HUES6 (cell line): ENCODE measurements around the gene TMX3.

ENCODE experiments used
- H3K27ac ChIP-seq: 2 replicates; pipeline ENCODE4 v1.7.0; 2013; ENCODE audit warnings: low read depth, mild to moderate bottlenecking, low read length, inconsistent platforms
- H3K27me3 ChIP-seq: 2 replicates; pipeline ENCODE4 v1.6.1; 2013; ENCODE audit warnings: low read length; ENCODE audit not compliant: control insufficient read depth, insufficient read depth
- H3K36me3 ChIP-seq: 2 replicates; pipeline ENCODE4 v1.6.1; 2013; ENCODE audit warnings: low read length; ENCODE audit not compliant: control insufficient read depth, insufficient read depth
- H3K4me1 ChIP-seq: 2 replicates; pipeline ENCODE4 v1.6.1; 2013; ENCODE audit warnings: low read length; ENCODE audit not compliant: control insufficient read depth, insufficient read depth
- H3K4me3 ChIP-seq: 2 replicates; pipeline ENCODE4 v1.5.1; 2013; ENCODE audit warnings: low read depth, low read length
- H3K9ac ChIP-seq: one replicate; pipeline ENCODE4 v1.6.1; 2013; ENCODE audit warnings: mild to moderate bottlenecking, low read length
- H3K9me3 ChIP-seq: 2 replicates; pipeline ENCODE4 v1.6.1; 2013; ENCODE audit warnings: low read depth, low read length; ENCODE audit not compliant: control insufficient read depth, insufficient read depth

Gene TMX3

GRCh38 chr18:68733707-68734106, 18.8 kb upstream of the TMX3 start:
- H3K4me3 ChIP-seq, result no peak overlapping the region
- H3K4me1 ChIP-seq, result no peaks in the 10 kb centered on the region
- H3K27me3 ChIP-seq, result no peaks in the 10 kb centered on the region
- H3K36me3 ChIP-seq, result no peaks in the 10 kb centered on the region
- H3K9me3 ChIP-seq, result no peaks in the 10 kb centered on the region
- H3K27ac ChIP-seq, result no peak overlapping the region
- H3K9ac ChIP-seq, result no peak overlapping the region

DNA sequence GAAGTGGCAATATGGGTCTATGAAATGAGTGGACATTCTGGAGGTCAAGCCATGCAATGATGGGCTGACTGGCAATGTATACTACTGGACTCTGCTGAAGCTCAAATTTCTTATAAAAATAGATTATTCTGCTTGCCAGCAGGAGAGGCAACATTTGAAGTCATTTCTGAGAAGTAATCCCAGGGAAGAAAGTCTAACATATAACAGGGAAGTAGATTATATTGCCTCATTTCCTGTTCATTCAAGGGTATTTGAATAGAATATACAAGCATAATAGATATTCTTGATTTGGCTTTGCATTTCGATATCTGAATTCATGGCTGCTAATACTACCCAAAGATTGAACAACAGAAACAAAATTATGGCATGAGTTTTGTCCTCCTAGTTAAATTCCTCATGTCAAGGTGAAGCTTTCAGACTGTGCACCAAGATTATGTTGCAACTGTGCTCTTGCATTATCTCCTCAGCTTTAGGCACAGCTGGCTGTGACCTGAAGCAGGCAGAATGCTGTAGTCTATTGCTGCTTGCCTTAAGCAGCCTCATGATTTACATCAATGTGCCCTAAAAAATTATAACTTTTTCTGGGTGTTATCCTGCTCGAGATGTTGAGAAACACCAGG, 13.3 kb upstream of the TMX3 start:
- H3K36me3 ChIP-seq, result no peaks in the 10 kb centered on the region
- 0 out of 2 replicates have a peak, but pooled peaks cover 3% of the 10 kb centered on the region for H3K4me1 ChIP-seq
- no peak overlapping the region for H3K27ac ChIP-seq
- no peak overlapping the region for H3K9ac ChIP-seq
- H3K9me3 ChIP-seq, result peaks cover 7% of the 10 kb centered on the region; the same call in 1 of the 2 replicates
- H3K4me3 ChIP-seq, result no peak overlapping the region
- H3K27me3 ChIP-seq, result no peaks in the 10 kb centered on the region

- no peak overlapping the region for H3K4me3 ChIP-seq
- H3K9ac ChIP-seq, result no peak overlapping the region
- H3K9me3 ChIP-seq, result peaks cover 8% of the 10 kb centered on the region; the same call in 1 of the 2 replicates
- 0 out of 2 replicates have a peak, but pooled peaks cover 3% of the 10 kb centered on the region for H3K4me1 ChIP-seq
- no peaks in the 10 kb centered on the region for H3K36me3 ChIP-seq
- no peaks in the 10 kb centered on the region for H3K27me3 ChIP-seq
- no peak overlapping the region for H3K27ac ChIP-seq
Observed at GRCh38 chr18:68727506-68727905, 12.6 kb upstream of the TMX3 start.

DNA sequence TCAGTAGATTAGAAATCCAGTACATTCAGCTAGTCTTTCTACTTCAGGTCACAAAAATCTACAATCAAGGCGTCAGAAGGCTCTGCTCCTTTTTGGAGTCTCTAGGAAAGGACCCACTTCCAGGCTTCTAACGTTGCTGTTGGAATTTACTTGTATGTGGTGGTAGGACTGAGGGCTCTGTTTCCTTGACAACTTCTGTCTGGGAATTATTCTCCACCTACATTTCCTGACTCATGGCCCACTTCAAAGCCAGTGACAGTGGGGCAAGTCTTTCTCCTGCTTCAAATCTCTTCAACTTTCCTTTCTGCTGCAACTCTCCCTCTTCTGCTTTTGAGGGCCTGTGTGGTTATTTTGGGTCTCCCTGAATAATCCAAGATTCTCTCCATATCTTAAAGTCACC, 10.4 kb upstream of the TMX3 start:
- Histone ChIP-seq H3K4me1 (0 out of 2 replicates have a peak, but pooled peaks cover 3% of the 10 kb centered on the region), H3K9me3 (peaks cover 10% of the 10 kb centered on the region; the same call in 1 of the 2 replicates), H3K27ac (no peak overlapping the region), H3K27me3 (no peaks in the 10 kb centered on the region), H3K4me3 (no peak overlapping the region), H3K36me3 (no peaks in the 10 kb centered on the region), H3K9ac (no peak overlapping the region)

DNA sequence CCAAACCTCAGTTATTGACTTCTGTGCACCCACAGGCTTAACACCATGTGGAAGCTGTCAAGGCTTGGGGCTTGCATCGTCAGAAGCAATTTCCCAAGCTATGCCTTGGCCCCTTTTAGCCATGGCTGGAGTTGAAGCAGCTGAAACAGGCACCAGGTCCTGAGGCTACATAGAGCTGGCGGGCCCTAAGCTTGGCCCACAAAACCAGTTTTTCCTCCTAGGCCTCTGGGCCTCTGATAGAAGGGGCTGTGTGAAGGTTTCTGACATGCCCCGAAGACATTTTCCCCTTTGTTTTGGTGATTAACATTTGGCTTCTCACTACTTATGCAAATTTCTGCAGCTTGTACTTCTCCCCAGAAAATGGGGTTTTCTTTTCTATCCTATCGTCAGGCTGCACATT, 9.1 kb upstream of the TMX3 start:
- H3K4me3 ChIP-seq, result no peak overlapping the region
- no peak overlapping the region for H3K27ac ChIP-seq
- no peaks in the 10 kb centered on the region for H3K36me3 ChIP-seq
- no peaks in the 10 kb centered on the region for H3K27me3 ChIP-seq
- peaks cover 10% of the 10 kb centered on the region; the same call in 1 of the 2 replicates for H3K9me3 ChIP-seq
- no peak overlapping the region for H3K9ac ChIP-seq
- H3K4me1 ChIP-seq, result 0 out of 2 replicates have a peak, but pooled peaks cover 3% of the 10 kb centered on the region

- no peaks in the 10 kb centered on the region for H3K27me3 ChIP-seq
- H3K4me1 ChIP-seq, result 0 out of 2 replicates have a peak, but pooled peaks cover 3% of the 10 kb centered on the region
Observed at GRCh38 chr18:68723539-68723938, 8.6 kb upstream of the TMX3 start.

GRCh38 chr18:68722821-68723220, 7.9 kb upstream of the TMX3 start:
- H3K4me1 ChIP-seq, result 0 out of 2 replicates have a peak, but pooled peaks cover 3% of the 10 kb centered on the region
- H3K4me3 ChIP-seq, result no peak overlapping the region
- H3K9ac ChIP-seq, result no peak overlapping the region
- no peaks in the 10 kb centered on the region for H3K36me3 ChIP-seq
- no peak overlapping the region for H3K27ac ChIP-seq
- H3K9me3 ChIP-seq, result peaks cover 10% of the 10 kb centered on the region; the same call in 1 of the 2 replicates
- H3K27me3 ChIP-seq, result no peaks in the 10 kb centered on the region

More at GRCh38 chr18:68723539-68723938, 8.6 kb upstream of the TMX3 start:
- no peak overlapping the region for H3K27ac ChIP-seq
- no peak overlapping the region for H3K4me3 ChIP-seq
- peaks cover 10% of the 10 kb centered on the region; the same call in 1 of the 2 replicates for H3K9me3 ChIP-seq
- no peaks in the 10 kb centered on the region for H3K36me3 ChIP-seq
- no peak overlapping the region for H3K9ac ChIP-seq

DNA sequence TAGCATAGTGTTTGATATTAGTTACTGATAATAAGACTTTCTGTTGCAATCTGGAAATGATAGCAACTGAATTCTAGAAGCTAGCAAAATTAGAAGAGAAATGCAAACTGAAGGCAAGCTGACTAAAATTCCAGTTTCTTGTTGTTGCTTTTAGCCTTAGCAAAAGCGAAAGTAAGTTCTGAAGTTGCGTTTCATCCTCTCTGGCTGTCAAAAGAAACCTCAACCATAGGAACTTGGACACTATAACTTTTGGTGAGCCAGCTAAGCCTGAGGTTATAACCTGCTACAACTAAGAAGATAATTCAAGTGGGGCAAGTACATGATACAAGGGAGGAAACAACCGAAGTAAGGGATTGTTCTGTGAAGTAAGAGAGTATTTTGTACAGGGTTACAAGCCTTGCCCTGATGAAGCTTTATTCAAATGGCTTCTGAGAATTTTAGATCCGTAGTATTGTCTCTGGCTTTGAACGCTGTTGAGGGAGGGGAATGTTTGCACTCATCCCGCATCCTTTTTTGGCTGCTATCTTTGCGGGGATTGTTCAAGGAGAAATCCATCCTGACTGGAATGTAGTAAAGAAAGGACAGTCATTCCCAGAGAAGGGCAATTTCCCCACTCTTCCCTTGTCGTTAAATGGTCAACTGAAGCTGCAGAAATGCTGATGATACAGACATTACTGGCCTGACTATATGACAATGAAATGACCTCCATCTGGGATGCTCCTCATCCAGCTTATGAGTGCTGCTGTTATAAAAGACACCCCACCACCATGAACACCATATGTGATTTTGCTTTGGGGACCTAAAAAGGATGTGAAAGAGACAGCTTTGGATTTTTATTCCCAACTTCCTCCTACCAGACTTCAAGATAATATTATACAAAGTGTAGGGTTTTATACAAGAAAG, 7.0 kb upstream of the TMX3 start:
- Histone ChIP-seq H3K9ac (no peak overlapping the region), H3K9me3 (peaks cover 10% of the 10 kb centered on the region; the same call in 1 of the 2 replicates), H3K4me3 (no peak overlapping the region), H3K27ac (no peak overlapping the region), H3K4me1 (0 out of 2 replicates have a peak, but pooled peaks cover 3% of the 10 kb centered on the region), H3K36me3 (no peaks in the 10 kb centered on the region), H3K27me3 (no peaks in the 10 kb centered on the region)

- Histone ChIP-seq H3K4me3 (peak overlapping the region; percentile 83), H3K9me3 (no peaks in the 10 kb centered on the region), H3K27ac (peak overlapping the region; percentile 54; the same call in 1 of the 2 replicates), H3K36me3 (peaks cover 39% of the 10 kb centered on the region), H3K9ac (peak overlapping the region; percentile 86), H3K4me1 (0 out of 2 replicates have a peak, but pooled peaks cover 3% of the 10 kb centered on the region), H3K27me3 (no peaks in the 10 kb centered on the region)
Observed at GRCh38 chr18:68714366-68714711, 569 bp downstream of the TMX3 start.

DNA sequence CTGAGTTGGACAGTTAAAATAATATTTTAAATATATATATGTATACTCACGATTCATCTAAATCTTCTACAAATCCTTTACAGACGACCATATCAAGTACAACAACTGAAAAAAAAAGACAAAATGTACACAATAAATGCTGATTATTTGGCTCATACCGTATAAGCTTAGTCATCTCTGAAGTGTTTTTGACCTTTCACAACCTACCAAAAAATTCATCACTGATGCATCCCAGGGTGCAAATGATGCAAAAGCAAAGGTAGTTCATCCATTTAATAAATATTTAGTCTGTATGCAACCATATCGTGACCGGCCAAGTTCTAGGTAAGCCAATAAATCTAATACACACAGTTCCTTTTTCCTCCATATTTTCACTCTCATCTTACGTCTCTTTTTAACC, 1.1 kb downstream of the TMX3 start:
- Histone ChIP-seq H3K9me3 (no peaks in the 10 kb centered on the region), H3K9ac (peak overlapping the region; percentile 86), H3K27ac (no peak overlapping the region), H3K4me1 (0 out of 2 replicates have a peak, but pooled peaks cover 3% of the 10 kb centered on the region), H3K36me3 (peaks cover 44% of the 10 kb centered on the region), H3K27me3 (no peaks in the 10 kb centered on the region), H3K4me3 (peak overlapping the region; percentile 83)

GRCh38 chr18:68713131-68713530, 1.8 kb downstream of the TMX3 start:
- peaks cover 51% of the 10 kb centered on the region for H3K36me3 ChIP-seq
- no peaks in the 10 kb centered on the region for H3K9me3 ChIP-seq
- H3K27me3 ChIP-seq, result no peaks in the 10 kb centered on the region
- no peak overlapping the region for H3K27ac ChIP-seq
- peak overlapping the region; percentile 39 for H3K4me3 ChIP-seq
- no peak overlapping the region for H3K9ac ChIP-seq
- H3K4me1 ChIP-seq, result 0 out of 2 replicates have a peak, but pooled peaks cover 3% of the 10 kb centered on the region
